GM08714 (cell line): Measurements from ENCODE around the gene PUDP.
A peak's percentile ranks its signal among the peaks of the same experiment; 100 is the strongest.
"Not testable (repeated sequence)": the region's sequence is repeated elsewhere in the genome, so short reads cannot be mapped to it uniquely, and the experiment has no call there.

Source experiments
- H3K4me3 ChIP-seq: fragments of 200-500 bp; sonication (Bioruptor generic); 2 replicates; pipeline ENCODE4 v1.5.1; 2014; ENCODE audit warnings: mild to moderate bottlenecking, low read length, inconsistent platforms
- ZNF274 ChIP-seq: IDR thresholded peaks from 2 replicates; pipeline ENCODE4 v1.6.1; 2012; ENCODE audit warnings: mild to moderate bottlenecking, low read depth, low read length

PUDP gene

GRCh38 chrX:7147978-7148854 lies at the start of gene PUDP:
Gene PUDP, minus strand, starts transcription at chrX:7148153. Its CDS starts 40 bp downstream, at chrX:7148113.
- peak within 1 kb of the TSS; percentile 80 for H3K4me3 ChIP-seq
- no peak for TF ChIP-seq ZNF274

- TF ChIP-seq ZNF274: no peak
- no peak overlapping the region for H3K4me3 ChIP-seq
Observed at GRCh38 chrX:7194606-7195005, 46.7 kb upstream of the PUDP start.

GRCh38 chrX:7192871-7193270 lies 44.9 kb upstream of the PUDP start:
- H3K4me3 ChIP-seq: no peak overlapping the region
- no peak for TF ChIP-seq ZNF274

- TF ChIP-seq ZNF274: no peak
- H3K4me3 ChIP-seq: no peak overlapping the region
Observed at GRCh38 chrX:7191681-7192110, 43.7 kb upstream of the PUDP start.

GRCh38 chrX:7190157-7190556 lies 42.2 kb upstream of the PUDP start:
- no peak overlapping the region for H3K4me3 ChIP-seq
- no peak for TF ChIP-seq ZNF274

- no peak overlapping the region for H3K4me3 ChIP-seq
- TF ChIP-seq ZNF274: no peak
Observed at GRCh38 chrX:7188672-7189071, 40.7 kb upstream of the PUDP start.

- no peak for TF ChIP-seq ZNF274
- no peak overlapping the region for H3K4me3 ChIP-seq
Observed at GRCh38 chrX:7184816-7185215, 36.9 kb upstream of the PUDP start.

GRCh38 chrX:7179446-7179845 lies 31.5 kb upstream of the PUDP start:
- H3K4me3 ChIP-seq: no peak overlapping the region
- no peak for TF ChIP-seq ZNF274

- not testable (repeated sequence) for H3K4me3 ChIP-seq
Observed at GRCh38 chrX:7178859-7179258, 30.9 kb upstream of the PUDP start.

GRCh38 chrX:7170898-7171297 lies 22.9 kb upstream of the PUDP start:
- TF ChIP-seq ZNF274: no peak
- H3K4me3 ChIP-seq: no peak overlapping the region

- no peak for TF ChIP-seq ZNF274
- H3K4me3 ChIP-seq: no peak overlapping the region
Observed at GRCh38 chrX:7169627-7170026, 21.7 kb upstream of the PUDP start.

- TF ChIP-seq ZNF274: no peak
- H3K4me3 ChIP-seq: no peak overlapping the region
Observed at GRCh38 chrX:7168371-7168770, 20.4 kb upstream of the PUDP start.

- no peak for TF ChIP-seq ZNF274
- no peak overlapping the region for H3K4me3 ChIP-seq
Observed at GRCh38 chrX:7164174-7164573, 16.2 kb upstream of the PUDP start.

- no peak overlapping the region for H3K4me3 ChIP-seq
- TF ChIP-seq ZNF274: no peak
Observed at GRCh38 chrX:7163146-7163677, 15.3 kb upstream of the PUDP start.

- H3K4me3 ChIP-seq: no peak overlapping the region
- TF ChIP-seq ZNF274: no peak
Observed at GRCh38 chrX:7159149-7159861, 11.4 kb upstream of the PUDP start.
